H9 (cell line): ENCODE results near the gene TRAF3. TPM values are rescaled to one million over a fixed set of nuclear protein-coding genes. Genes with fewer than 3 reads are reported as not detected.

ENCODE experiments used
- DNase-seq: peaks from one replicate; pipeline ENCODE4 v3.0.0-alpha.2; 2017
- H2AFZ ChIP-seq: one replicate; pipeline ENCODE4 v1.6.1; 2013; ENCODE audit warnings: mild to moderate bottlenecking, low read length, control low read depth, moderate library complexity
- H2AK5ac ChIP-seq: 2 replicates; pipeline ENCODE4 v1.6.1; 2013; ENCODE audit warnings: low read length, control low read depth, mixed read lengths; ENCODE audit not compliant: insufficient read length
- H2BK120ac ChIP-seq: one replicate; pipeline ENCODE4 v1.6.1; 2013; ENCODE audit warnings: low read depth, mild to moderate bottlenecking, low read length, control low read depth, inconsistent platforms; ENCODE audit not compliant: poor library complexity, severe bottlenecking
- H2BK12ac ChIP-seq: 2 replicates; pipeline ENCODE4 v1.6.1; 2013; ENCODE audit warnings: low read length, control low read depth, mixed read lengths, low read depth; ENCODE audit not compliant: insufficient read length
- H2BK15ac ChIP-seq: 2 replicates; pipeline ENCODE4 v1.6.1; 2013; ENCODE audit warnings: low read depth, low read length, control low read depth
- H2BK20ac ChIP-seq: one replicate; pipeline ENCODE4 v1.6.1; 2013; ENCODE audit warnings: low read depth, mild to moderate bottlenecking, low read length, control low read depth, inconsistent platforms; ENCODE audit not compliant: poor library complexity, severe bottlenecking
- H2BK5ac ChIP-seq: 2 replicates; pipeline ENCODE4 v1.6.1; 2013; ENCODE audit warnings: low read length, control low read depth, mixed read lengths; ENCODE audit not compliant: insufficient read length
- H3K14ac ChIP-seq: 2 replicates; pipeline ENCODE4 v1.6.1; 2013; ENCODE audit warnings: low read length, control low read depth; ENCODE audit not compliant: insufficient read depth
- H3K18ac ChIP-seq: 2 replicates; pipeline ENCODE4 v1.6.1; 2013; ENCODE audit warnings: low read depth, mild to moderate bottlenecking, mixed read lengths, low read length, control low read depth; ENCODE audit not compliant: insufficient read length
- H3K23ac ChIP-seq: 2 replicates; pipeline ENCODE4 v1.6.1; 2013; ENCODE audit warnings: low read length, control low read depth, mixed read lengths, low read depth; ENCODE audit not compliant: insufficient read length
- H3K23me2 ChIP-seq: 2 replicates; pipeline ENCODE4 v1.6.1; 2013; ENCODE audit warnings: low read depth, mild to moderate bottlenecking, mixed read lengths, low read length, control low read depth; ENCODE audit not compliant: insufficient read length, poor library complexity, severe bottlenecking
- H3K27ac ChIP-seq: 2 replicates; pipeline ENCODE4 v1.5.1; 2013; ENCODE audit warnings: low read length, control low read depth, mixed read lengths, low read depth; ENCODE audit not compliant: insufficient read length
- H3K27me3 ChIP-seq: 2 replicates; pipeline ENCODE4 v1.6.1; 2013; ENCODE audit warnings: low read length, control low read depth, inconsistent platforms; ENCODE audit not compliant: insufficient read depth
- H3K4ac ChIP-seq: 2 replicates; pipeline ENCODE4 v1.6.1; 2013; ENCODE audit warnings: low read depth, mild to moderate bottlenecking, control low read depth, inconsistent platforms, low read length, moderate library complexity
- H3K4me1 ChIP-seq: 2 replicates; pipeline ENCODE4 v1.6.1; 2013; ENCODE audit warnings: low read length, control low read depth, inconsistent platforms; ENCODE audit not compliant: insufficient read depth
- H3K4me2 ChIP-seq: 2 replicates; pipeline ENCODE4 v1.6.1; 2013; ENCODE audit warnings: low read length, control low read depth, mixed read lengths; ENCODE audit not compliant: insufficient read length, insufficient read depth
- H3K56ac ChIP-seq: 2 replicates; pipeline ENCODE4 v1.6.1; 2013; ENCODE audit warnings: low read depth, mild to moderate bottlenecking, mixed read lengths, low read length, control low read depth; ENCODE audit not compliant: insufficient read length
- H3K79me1 ChIP-seq: 2 replicates; pipeline ENCODE4 v1.6.1; 2013; ENCODE audit warnings: low read depth, mild to moderate bottlenecking, moderate library complexity, low read length, control low read depth, inconsistent platforms; ENCODE audit not compliant: insufficient read depth, poor library complexity, severe bottlenecking
- H3K79me2 ChIP-seq: 2 replicates; pipeline ENCODE4 v1.6.1; 2013; ENCODE audit warnings: low read length, control low read depth, inconsistent platforms; ENCODE audit not compliant: insufficient read depth
- H3K9ac ChIP-seq: 2 replicates; pipeline ENCODE4 v1.6.1; 2013; ENCODE audit warnings: low read length, control low read depth, mixed read lengths; ENCODE audit not compliant: insufficient read length; ENCODE audit errors: extremely low read depth
- H3K9me3 ChIP-seq: one replicate; pipeline ENCODE4 v1.6.1; 2013; ENCODE audit warnings: low read depth, low read length, inconsistent platforms; ENCODE audit not compliant: control insufficient read depth
- H3T11ph ChIP-seq: one replicate; pipeline ENCODE4 v1.6.1; 2013; ENCODE audit warnings: mild to moderate bottlenecking, low read length, control low read depth, inconsistent platforms
- H4K20me1 ChIP-seq: one replicate; pipeline ENCODE4 v1.6.1; 2013; ENCODE audit not compliant: control insufficient read depth, insufficient read length, insufficient read depth
- H4K5ac ChIP-seq: 2 replicates; pipeline ENCODE4 v1.6.1; 2013; ENCODE audit warnings: low read depth, mild to moderate bottlenecking, mixed read lengths, low read length, control low read depth; ENCODE audit not compliant: insufficient read length
- H4K8ac ChIP-seq: replicated peaks from 2 replicates; pipeline ENCODE4 v1.6.1; 2013; ENCODE audit warnings: low read length, control low read depth, mixed read lengths, low read depth; ENCODE audit not compliant: insufficient read length
- H4K91ac ChIP-seq: 2 replicates; pipeline ENCODE4 v1.6.1; 2013; ENCODE audit warnings: low read depth, mild to moderate bottlenecking, moderate library complexity, mixed read lengths, low read length, control low read depth; ENCODE audit not compliant: insufficient read length
- H3K27ac Mint-ChIP-seq, 3 experiments: 2 replicates in 2 of 3; 3 replicates in 1 of 3; pipeline ENCODE4 v1.8.0; 2020 to 2021; ENCODE audit warnings: mixed read lengths in 3 of 3, mild to moderate bottlenecking in 1 of 3, moderate library complexity in 1 of 3
- H3K27me3 Mint-ChIP-seq: 2 replicates; pipeline ENCODE4 v1.8.0; 2021; ENCODE audit warnings: low read depth, mild to moderate bottlenecking, moderate library complexity, mixed read lengths
- H3K36me3 Mint-ChIP-seq, 3 experiments: 2 replicates in 2 of 3; 3 replicates in 1 of 3; pipeline ENCODE4 v1.8.0; 2020 to 2021; ENCODE audit warnings: low read depth in 3 of 3, mixed read lengths in 3 of 3; ENCODE audit not compliant: insufficient read depth in 1 of 3
- H3K4me1 Mint-ChIP-seq, 2 experiments: 2 replicates each; pipeline ENCODE4 v1.8.0; 2020; ENCODE audit warnings: mixed read lengths in 2 of 2
- H3K4me3 Mint-ChIP-seq, 2 experiments: 2 replicates in 1 of 2; 3 replicates in 1 of 2; pipeline ENCODE4 v1.8.0; 2020 to 2021; ENCODE audit warnings: mild to moderate bottlenecking in 2 of 2, mixed read lengths in 2 of 2, moderate library complexity in 1 of 2
- H3K9me3 Mint-ChIP-seq, 2 experiments: 2 replicates in 1 of 2; 3 replicates in 1 of 2; pipeline ENCODE4 v1.8.0; 2020; ENCODE audit warnings: mild to moderate bottlenecking in 2 of 2, mixed read lengths in 2 of 2, moderate library complexity in 1 of 2
- CTCF ChIP-seq: fragments of 200-600 bp; sonication (generic); conservative IDR thresholded peaks from 3 replicates; pipeline ENCODE4 v1.8.0; 2021; ENCODE audit warnings: antibody characterized with exemption, mild to moderate bottlenecking
- WGBS: extraction: QIAGEN DNeasy Blood & Tissue Kit; methylation state at CpG from one replicate; pipeline ENCODE4 v1.1.7; 2013; ENCODE audit warnings: missing lambda C conversion rate, low lambda C conversion rate, mixed read lengths; ENCODE audit not compliant: insufficient read length; ENCODE audit errors: extremely low coverage; 5-methylcytosine and 5-hydroxymethylcytosine counted together
- total RNA-seq: library from RNA; stranded (reverse); gene quantifications from 2 replicates; pipeline ENCODE4 v1.2.1, GENCODE V29; 2021

TRAF3 gene
- total RNA-seq, 1 experiment from 2014 or later = 9.6 TPM

- H3K9me3 ChIP-seq = no peaks in the 10 kb centered on the region
- WGBS = no CpG with 5 or more reads among the region's 8 CpGs
- no peaks in the 10 kb centered on the region for H3K27me3 ChIP-seq
- Mint-ChIP-seq H3K27me3 (no peaks in the 10 kb centered on the region; the same call in 1 of the 2 replicates), H3K9me3 (peaks cover 5 to 14% of the 10 kb centered on the region in 2 experiments; a peak in 3 of 5 replicates), H3K4me1 (peaks cover 6 to 7% of the 10 kb centered on the region in 2 experiments), H3K4me3 (no peak overlapping the region), H3K27ac (no peak overlapping the region), H3K36me3 (peaks cover 5 to 13% (median 7%) of the 10 kb centered on the region in 3 experiments; a peak in 6 of 7 replicates)
- no peak overlapping the region for H3K9ac ChIP-seq
- H2BK20ac ChIP-seq = no peak overlapping the region
- no peak overlapping the region for H3K14ac ChIP-seq
- no peak overlapping the region for H3K4me2 ChIP-seq
- no peak overlapping the region for H3K4ac ChIP-seq
- H4K20me1 ChIP-seq = peaks cover 3% of the 10 kb centered on the region
- H3K4me1 ChIP-seq = no peaks in the 10 kb centered on the region
- no peaks in the 10 kb centered on the region for H3K23me2 ChIP-seq
- H2AFZ ChIP-seq = no peak overlapping the region
- no peak overlapping the region for H2BK12ac ChIP-seq
- DNase-seq = no peak
- no peak overlapping the region for H3K18ac ChIP-seq
- TF ChIP-seq CTCF = no peak
- no peaks in the 10 kb centered on the region for H3K79me2 ChIP-seq
- H3K56ac ChIP-seq = no peak overlapping the region
- H2BK120ac ChIP-seq = no peak overlapping the region
- H4K5ac ChIP-seq = no peak overlapping the region
- H4K8ac ChIP-seq = no peak overlapping the region
- H4K91ac ChIP-seq = no peak overlapping the region
- H3K27ac ChIP-seq = no peak overlapping the region
- H2BK5ac ChIP-seq = no peak overlapping the region
- H2AK5ac ChIP-seq = no peak overlapping the region
- H3K23ac ChIP-seq = no peak overlapping the region
- no peak overlapping the region for H2BK15ac ChIP-seq
- H3T11ph ChIP-seq = no peak overlapping the region
- H3K79me1 ChIP-seq = no peaks in the 10 kb centered on the region
These were observed 19.5 kb downstream of the TRAF3 start for GRCh38 chr14:102796661-102797190.
